K562 (cell line): ENCODE results near the gene USP32.

Experiments
- CTCF ChIP-seq, 3 experiments: IDR thresholded peaks in 2 of 3; conservative IDR thresholded peaks in 1 of 3; 2 replicates each; pipeline ENCODE4 v1.5.1; 2011 to 2012; ENCODE audit warnings: low read length in 3 of 3, mild to moderate bottlenecking in 3 of 3, control low read depth in 2 of 3, improper control_type of control experiment in 1 of 3, inconsistent platforms in 1 of 3, low read depth in 1 of 3, mixed read lengths in 1 of 3, moderate library complexity in 1 of 3; ENCODE audit not compliant: insufficient read depth in 2 of 3
- EZH2 ChIP-seq: IDR thresholded peaks from 2 replicates; pipeline ENCODE4 v1.6.1; 2012; ENCODE audit warnings: low read depth, mild to moderate bottlenecking, inconsistent platforms, low read length, borderline replicate concordance
- KDM1A ChIP-seq, 2 experiments: fragments of 450-650 bp; IDR thresholded peaks; 2 replicates each; pipeline ENCODE4 v1.6.1; 2016; ENCODE audit warnings: mild to moderate bottlenecking in 2 of 2
- L3MBTL2 ChIP-seq: fragments of 450-650 bp; IDR thresholded peaks from 2 replicates; pipeline ENCODE4 v1.6.1; 2016; ENCODE audit warnings: mild to moderate bottlenecking, moderate library complexity
- POLR2A ChIP-seq: fragments of 450-650 bp; conservative IDR thresholded peaks from 2 replicates; pipeline ENCODE4 v1.6.1; 2016
- POLR2AphosphoS5 ChIP-seq: IDR thresholded peaks from 2 replicates; pipeline ENCODE4 v1.6.1; 2011; ENCODE audit warnings: mild to moderate bottlenecking, low read depth, low read length, moderate library complexity; ENCODE audit not compliant: control insufficient read depth, insufficient read depth
- RCOR1 ChIP-seq, 2 experiments: IDR thresholded peaks; 2 replicates each; pipeline ENCODE4 v1.6.1; 2012; ENCODE audit warnings: low read depth in 2 of 2, low read length in 2 of 2, borderline replicate concordance in 1 of 2, improper control_type of control experiment in 1 of 2
- SFPQ ChIP-seq: fragments of 200-400 bp; formaldehyde crosslinking; IDR thresholded peaks from 2 replicates; pipeline ENCODE4 v1.6.1; 2017; ENCODE audit warnings: mild to moderate bottlenecking, low read depth, low read length, moderate library complexity
- SIN3A ChIP-seq, 2 experiments: fragments of 150-350 bp in 1 of 2; IDR thresholded peaks; 2 replicates each; pipeline ENCODE4 v1.6.1; 2011 to 2016; ENCODE audit warnings: borderline replicate concordance in 2 of 2, low read depth in 2 of 2, low read length in 2 of 2, mild to moderate bottlenecking in 2 of 2, moderate library complexity in 2 of 2; ENCODE audit not compliant: control insufficient read depth in 1 of 2
- TAF1 ChIP-seq: IDR thresholded peaks from 2 replicates; pipeline ENCODE4 v1.6.1; 2011; ENCODE audit warnings: mild to moderate bottlenecking, low read length, moderate library complexity; ENCODE audit not compliant: insufficient read depth, control insufficient read depth, severe bottlenecking; ENCODE audit errors: extremely low read depth
- ZBTB7A ChIP-seq: IDR thresholded peaks from 2 replicates; pipeline ENCODE4 v1.6.1; 2011; ENCODE audit warnings: low read depth, mild to moderate bottlenecking, low read length, moderate library complexity, borderline replicate concordance; ENCODE audit not compliant: control insufficient read depth
- ZNF512 ChIP-seq: IDR thresholded peaks from 2 replicates; pipeline ENCODE4 v1.6.1; 2016; ENCODE audit warnings: missing genetic modification characterization, missing compliant biosample characterization
- ZNF699 ChIP-seq: fragments of 250-450 bp; sonication (Bioruptor Pico); IDR thresholded peaks from 2 replicates; pipeline ENCODE4 v1.8.0; 2021; ENCODE audit warnings: mild to moderate bottlenecking, moderate library complexity; ENCODE audit not compliant: insufficient replicate concordance
- ZNF780A ChIP-seq: fragments of 250-450 bp; sonication (Bioruptor Pico); IDR thresholded peaks from 2 replicates; pipeline ENCODE4 v1.5.0; 2021; ENCODE audit warnings: mild to moderate bottlenecking

GRCh38 chr17:60425626-60426025 lies 33.7 kb upstream of the USP32 start:
- TF ChIP-seq L3MBTL2 (no peak), ZNF512 (no peak), CTCF (IDR thresholded peaks at IDR 0.05 in 2 of 3, conservative IDR thresholded peaks at IDR 0.05 in 1 of 3; ENCODE audit: insufficient read depth in 2 of 3, low read depth in 1 of 3, low read length in 3 of 3) (no peak), RCOR1 (IDR thresholded peaks at IDR 0.05; ENCODE audit: borderline replicate concordance in 1 of 2, low read depth in 2 of 2, low read length in 2 of 2) (no peak), ZBTB7A (no peak), SFPQ (no peak), KDM1A (IDR thresholded peaks at IDR 0.05) (no peak), TAF1 (no peak), EZH2 (no peak), ZNF780A (no peak), POLR2AphosphoS5 (no peak), ZNF699 (no peak), POLR2A (no peak), SIN3A (IDR thresholded peaks at IDR 0.05; ENCODE audit: borderline replicate concordance in 2 of 2, control insufficient read depth in 1 of 2, low read depth in 2 of 2, low read length in 2 of 2) (no peak)
